ENCODE results near the gene PGP. TPM values are rescaled to one million over a fixed set of nuclear protein-coding genes. Genes with fewer than 3 reads are reported as not detected.

PGP gene
- total RNA-seq, 1 donor: 14.1 TPM

DNA sequence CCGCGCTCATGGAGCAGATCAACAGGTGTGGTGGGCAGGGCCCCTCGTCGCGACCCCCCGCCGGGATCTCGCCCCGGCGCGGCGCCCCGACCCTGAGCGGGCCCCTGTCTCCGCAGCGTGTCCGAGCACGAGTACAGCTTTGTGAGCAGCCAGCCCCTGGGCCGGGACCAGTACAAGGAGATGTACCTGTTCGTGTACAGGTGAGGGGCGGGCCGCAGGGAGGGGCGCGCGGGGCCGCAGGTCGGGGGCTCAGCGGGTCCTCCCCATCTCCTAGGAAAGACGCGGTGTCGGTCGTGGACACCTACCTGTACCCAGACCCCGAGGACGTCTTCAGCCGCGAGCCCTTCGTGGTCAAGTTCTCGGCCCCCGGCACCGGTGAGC lies 22.5 kb upstream of the PGP start:
- Histone ChIP-seq H3K4me3 (ENCODE audit: insufficient read depth, low read length) (peak overlapping the region; percentile 56), H3K79me2 (ENCODE audit: insufficient read depth, low read length) (no peaks in the 10 kb centered on the region), H3K27ac (ENCODE audit: low read depth, low read length) (no peak overlapping the region), H4K20me1 (ENCODE audit: insufficient read depth, low read length) (peaks cover 16% of the 10 kb centered on the region), H3K27me3 (ENCODE audit: insufficient read depth, low read length) (peaks cover 13% of the 10 kb centered on the region), H3K9me3 (ENCODE audit: low read depth, low read length) (no peaks in the 10 kb centered on the region), H3K36me3 (ENCODE audit: insufficient read depth, low read length) (peaks cover 22% of the 10 kb centered on the region), H3K4me2 (ENCODE audit: insufficient read depth, low read length) (peak overlapping the region; percentile 62), H3K4me1 (ENCODE audit: insufficient read depth, low read length) (peaks cover 6% of the 10 kb centered on the region), H2AFZ (ENCODE audit: low read length) (no peak overlapping the region)
- DNase-seq (ENCODE audit: insufficient read length, low spot score, missing footprints): peak; percentile 83
- TF ChIP-seq CTCF (IDR thresholded peaks at IDR 0.05; ENCODE audit: extremely low read depth, low read depth, low read length): no peak

DNA sequence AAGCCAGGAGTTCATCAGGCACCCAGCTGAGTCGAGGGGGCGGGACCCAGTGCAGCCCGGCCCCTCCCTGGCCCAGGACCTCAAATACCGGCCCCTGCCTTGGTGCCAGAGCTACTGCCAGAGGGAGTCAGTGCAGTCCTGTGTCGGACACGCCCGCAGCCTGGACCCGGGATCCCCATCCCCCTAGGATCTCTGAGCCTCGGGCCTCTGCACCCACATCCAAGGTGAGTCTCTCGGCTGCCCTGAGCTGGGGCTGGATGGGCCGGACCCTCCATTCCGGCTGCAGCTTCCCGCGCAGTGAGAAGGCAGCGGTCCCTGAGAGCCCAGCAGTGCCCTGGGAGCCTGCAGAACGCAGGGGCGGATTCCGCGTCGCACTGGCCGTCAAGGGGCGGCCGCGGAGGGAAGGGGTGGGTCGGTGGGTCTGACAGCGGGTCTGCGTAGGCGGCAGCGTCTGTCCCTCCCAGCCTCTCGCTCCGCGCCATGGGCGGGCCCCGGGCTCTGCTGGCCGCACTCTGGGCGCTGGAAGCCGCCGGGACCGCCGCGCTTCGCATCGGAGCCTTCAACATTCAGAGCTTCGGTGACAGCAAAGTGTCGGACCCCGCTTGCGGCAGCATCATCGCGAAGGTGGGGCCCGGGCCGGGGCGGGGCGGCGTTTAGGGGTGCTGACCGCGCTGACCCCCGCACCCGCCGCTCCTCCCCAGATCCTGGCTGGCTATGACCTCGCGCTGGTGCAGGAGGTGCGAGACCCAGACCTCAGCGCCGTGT lies 21.9 kb upstream of the PGP start, which contains the start of gene DNASE1L2:
Gene DNASE1L2, plus strand, starts transcription at position 108 of the 765 bp plus-strand sequence. Its CDS starts 373 bp downstream, at position 481.
- H3K27ac ChIP-seq (ENCODE audit: low read depth, low read length): no peak within 1 kb of the TSS
- peaks cover 26% of the 10 kb centered on the region for H3K36me3 ChIP-seq (ENCODE audit: insufficient read depth, low read length)
- H3K4me3 ChIP-seq (ENCODE audit: insufficient read depth, low read length): peak within 1 kb of the TSS; percentile 56
- no peak for TF ChIP-seq CTCF (IDR thresholded peaks at IDR 0.05; ENCODE audit: extremely low read depth, low read depth, low read length)
- H3K79me2 ChIP-seq (ENCODE audit: insufficient read depth, low read length): no peaks in the 10 kb centered on the region
- no peaks in the 10 kb centered on the region for H3K9me3 ChIP-seq (ENCODE audit: low read depth, low read length)
- no peak within 1 kb of the TSS for H2AFZ ChIP-seq (ENCODE audit: low read length)
- H3K4me2 ChIP-seq (ENCODE audit: insufficient read depth, low read length): peak within 1 kb of the TSS; percentile 62
- peak; percentile 95 for DNase-seq (ENCODE audit: insufficient read length, low spot score, missing footprints)
- H4K20me1 ChIP-seq (ENCODE audit: insufficient read depth, low read length): peaks cover 17% of the 10 kb centered on the region
- H3K4me1 ChIP-seq (ENCODE audit: insufficient read depth, low read length): peaks cover 6% of the 10 kb centered on the region
- H3K27me3 ChIP-seq (ENCODE audit: insufficient read depth, low read length): peaks cover 13% of the 10 kb centered on the region

- Histone ChIP-seq H2AFZ (ENCODE audit: low read length) (no peak overlapping the region), H3K36me3 (ENCODE audit: insufficient read depth, low read length) (peaks cover 23% of the 10 kb centered on the region), H3K79me2 (ENCODE audit: insufficient read depth, low read length) (no peaks in the 10 kb centered on the region), H3K9me3 (ENCODE audit: low read depth, low read length) (no peaks in the 10 kb centered on the region), H3K4me1 (ENCODE audit: insufficient read depth, low read length) (peaks cover 6% of the 10 kb centered on the region), H3K27ac (ENCODE audit: low read depth, low read length) (no peak overlapping the region), H3K4me3 (ENCODE audit: insufficient read depth, low read length) (no peak overlapping the region), H3K4me2 (ENCODE audit: insufficient read depth, low read length) (no peak overlapping the region), H4K20me1 (ENCODE audit: insufficient read depth, low read length) (peaks cover 22% of the 10 kb centered on the region), H3K27me3 (ENCODE audit: insufficient read depth, low read length) (peaks cover 13% of the 10 kb centered on the region)
- DNase-seq (ENCODE audit: insufficient read length, low spot score, missing footprints): no peak
- TF ChIP-seq CTCF (IDR thresholded peaks at IDR 0.05; ENCODE audit: extremely low read depth, low read depth, low read length): no peak
These were observed 21.2 kb upstream of the PGP start for GRCh38 chr16:2235695-2236336.

DNA sequence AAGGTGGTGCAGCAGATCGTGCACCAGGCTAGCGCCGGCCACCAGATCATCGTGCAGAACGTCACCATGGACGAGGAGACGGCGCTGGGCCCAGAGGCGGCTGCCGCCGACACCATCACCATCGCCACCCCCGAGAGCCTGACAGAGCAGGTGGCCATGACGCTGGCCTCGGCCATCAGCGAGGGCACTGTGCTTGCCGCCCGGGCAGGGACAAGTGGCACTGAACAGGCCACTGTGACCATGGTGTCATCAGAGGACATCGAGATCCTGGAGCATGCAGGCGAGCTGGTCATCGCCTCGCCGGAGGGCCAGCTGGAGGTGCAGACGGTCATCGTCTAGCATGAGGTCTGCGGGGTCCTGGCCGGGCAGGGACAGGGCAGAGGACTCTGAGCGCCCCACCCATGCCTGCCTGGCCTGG lies 20.6 kb upstream of the PGP start:
- no peaks in the 10 kb centered on the region for H3K9me3 ChIP-seq (ENCODE audit: low read depth, low read length)
- TF ChIP-seq CTCF (IDR thresholded peaks at IDR 0.05; ENCODE audit: extremely low read depth, low read depth, low read length): no peak
- no peaks in the 10 kb centered on the region for H3K79me2 ChIP-seq (ENCODE audit: insufficient read depth, low read length)
- H3K36me3 ChIP-seq (ENCODE audit: insufficient read depth, low read length): peaks cover 23% of the 10 kb centered on the region
- no peak overlapping the region for H3K27ac ChIP-seq (ENCODE audit: low read depth, low read length)
- no peak for DNase-seq (ENCODE audit: insufficient read length, low spot score, missing footprints)
- H3K4me2 ChIP-seq (ENCODE audit: insufficient read depth, low read length): no peak overlapping the region
- H3K27me3 ChIP-seq (ENCODE audit: insufficient read depth, low read length): peaks cover 13% of the 10 kb centered on the region
- H2AFZ ChIP-seq (ENCODE audit: low read length): no peak overlapping the region
- no peak overlapping the region for H3K4me3 ChIP-seq (ENCODE audit: insufficient read depth, low read length)
- peaks cover 6% of the 10 kb centered on the region for H3K4me1 ChIP-seq (ENCODE audit: insufficient read depth, low read length)
- H4K20me1 ChIP-seq (ENCODE audit: insufficient read depth, low read length): peaks cover 23% of the 10 kb centered on the region

Measured in osteoblast (primary cell).